HCT116 (cell line): ENCODE data around the gene METTL25. TPM values are rescaled to one million over a fixed set of nuclear protein-coding genes. Genes with fewer than 3 reads are reported as not detected.

Experiments used
- ATAC-seq: fragments of 200-7000 bp; cut with Tn5 transposase; 2 replicates; pipeline ENCODE4 v1.9.1; 2020; ENCODE audit warnings: mild to moderate bottlenecking, moderate library complexity
- BruUV-seq: library from RNA; stranded (reverse); fragments of 400-500 nt; replicated peaks from 2 replicates; lab custom pipeline; 2021; lab: Mats Ljungman, UMichigan
- CTCF ChIA-PET: fragments of 300-600 bp; sonication (Branson Sonifier 250); formaldehyde crosslinking; loops from one replicate; lab custom pipeline; 2021; ENCODE audit warnings: antibody characterized with exemption; lab: Charles Lee
- POLR2A ChIA-PET: fragments of 300-600, 350-600 bp; sonication (Branson Sonifier 250); formaldehyde crosslinking; loops from one replicate; lab custom pipeline; 2021; ENCODE audit warnings: antibody characterized with exemption; lab: Charles Lee
- RAD21 ChIA-PET, 2 experiments: fragments of 300-600 bp; sonication (Branson Sonifier 250); formaldehyde crosslinking; loops; one replicate each; lab custom pipeline; 2023; ENCODE audit warnings: low total read pairs in 2 of 2; ENCODE audit not compliant: uncharacterized antibody in 2 of 2, unreplicated experiment in 2 of 2, low non-redundant PET in 1 of 2; lab: Charles Lee
- DNase-seq: peaks from one replicate; pipeline ENCODE4 v3.0.0-alpha.2; 2010; ENCODE audit warnings: low read depth, low spot score
- H2AFZ ChIP-seq: fragments of 200-600 bp; shearing (Covaris generic), sonication (generic); 2 replicates; pipeline ENCODE4 v1.6.1; 2017; ENCODE audit warnings: low read depth, mixed run types, mixed read lengths, antibody characterized with exemption, low read length; ENCODE audit not compliant: poor library complexity, severe bottlenecking
- H3K27ac ChIP-seq: 2 replicates; pipeline ENCODE4 v1.5.1; 2012; ENCODE audit warnings: low read depth, low read length
- H3K27me3 ChIP-seq: fragments of 200-600 bp; sonication (generic); 2 replicates; pipeline ENCODE4 v1.6.1; 2016; ENCODE audit warnings: mixed run types, low read length, mixed read lengths; ENCODE audit not compliant: insufficient read depth
- H3K36me3 ChIP-seq, 2 experiments: fragments of 200-500 bp in 1 of 2; fragments of 200-600 bp in 1 of 2; sonication (Bioruptor generic) in 1 of 2; sonication (generic) in 1 of 2; 2 replicates each; pipeline versions ENCODE4 v1.5.1 to v1.6.1; 2014 to 2016; ENCODE audit warnings: low read length in 2 of 2, inconsistent platforms in 1 of 2, mixed read lengths in 1 of 2, mixed run types in 1 of 2; ENCODE audit not compliant: insufficient read depth in 2 of 2, control insufficient read depth in 1 of 2
- H3K4me1 ChIP-seq, 2 experiments: fragments of 200-600 bp in 1 of 2; sonication (generic) in 1 of 2; 2 replicates each; pipeline versions ENCODE4 v1.5.1 to v1.6.1; 2012 to 2017; ENCODE audit warnings: low read length in 2 of 2, inconsistent platforms in 1 of 2, mild to moderate bottlenecking in 1 of 2, mixed read lengths in 1 of 2, mixed run types in 1 of 2, moderate library complexity in 1 of 2; ENCODE audit not compliant: insufficient read depth in 2 of 2, control insufficient read depth in 1 of 2
- H3K4me2 ChIP-seq: fragments of 200-600 bp; sonication (generic); 2 replicates; pipeline ENCODE4 v1.6.1; 2017; ENCODE audit warnings: mixed run types, low read length, mixed read lengths
- H3K4me3 ChIP-seq, 2 experiments: fragments of 200-600 bp in 1 of 2; sonication (generic) in 1 of 2; replicated peaks in 1 of 2; 2 replicates each; pipeline ENCODE4 v1.5.1; 2011 to 2016; ENCODE audit warnings: low read length in 2 of 2, control low read depth in 1 of 2, low read depth in 1 of 2, mild to moderate bottlenecking in 1 of 2, mixed read lengths in 1 of 2, mixed run types in 1 of 2
- H3K79me2 ChIP-seq: fragments of 200-600 bp; sonication (generic); 2 replicates; pipeline ENCODE4 v1.6.1; 2017; ENCODE audit warnings: mild to moderate bottlenecking, mixed run types, low read length, moderate library complexity, mixed read lengths; ENCODE audit not compliant: insufficient read depth
- H3K9ac ChIP-seq: fragments of 200-600 bp; sonication (generic); 2 replicates; pipeline ENCODE4 v1.6.1; 2016; ENCODE audit warnings: low read length, mixed read lengths
- H3K9me2 ChIP-seq: fragments of 200-600 bp; sonication (generic), shearing (Covaris generic); 2 replicates; pipeline ENCODE4 v1.6.1; 2017; ENCODE audit warnings: mixed run types, mild to moderate bottlenecking, moderate library complexity; ENCODE audit not compliant: insufficient read depth
- H3K9me3 ChIP-seq, 2 experiments: fragments of 200-500 bp in 1 of 2; fragments of 200-600 bp in 1 of 2; sonication (Bioruptor generic) in 1 of 2; sonication (generic) in 1 of 2; 2 replicates each; pipeline ENCODE4 v1.6.1; 2014 to 2017; ENCODE audit warnings: low read length in 2 of 2, mixed read lengths in 2 of 2, inconsistent platforms in 1 of 2, low read depth in 1 of 2, mild to moderate bottlenecking in 1 of 2, mixed run types in 1 of 2, moderate library complexity in 1 of 2; ENCODE audit not compliant: control insufficient read depth in 1 of 2, insufficient read depth in 1 of 2
- H4K20me1 ChIP-seq: fragments of 200-600 bp; sonication (generic), shearing (Covaris generic); 2 replicates; pipeline ENCODE4 v1.6.1; 2017; ENCODE audit warnings: mixed run types, mild to moderate bottlenecking, moderate library complexity; ENCODE audit not compliant: insufficient read depth
- CBX3 ChIP-seq: IDR thresholded peaks from 2 replicates; pipeline ENCODE4 v1.6.1; 2012; ENCODE audit warnings: low read depth
- EZH2 ChIP-seq: fragments of 200-600 bp; sonication (generic); IDR thresholded peaks from 2 replicates; pipeline ENCODE4 v1.6.1; 2017; ENCODE audit warnings: antibody characterized with exemption, mixed run types
- JUND ChIP-seq: IDR thresholded peaks from 2 replicates; pipeline ENCODE4 v1.6.1; 2012
- POLR2A ChIP-seq: IDR thresholded peaks from 2 replicates; pipeline ENCODE4 v1.7.0; 2011; ENCODE audit warnings: borderline replicate concordance; ENCODE audit not compliant: insufficient read depth, insufficient read length; ENCODE audit errors: extremely low read depth
- RAD21 ChIP-seq: IDR thresholded peaks from 2 replicates; pipeline ENCODE4 v1.6.1; 2012; ENCODE audit warnings: low read depth, mild to moderate bottlenecking
- intact Hi-C: fragments of 100-400 bp; cut with micrococcal nuclease; formaldehyde crosslinking; loops from 2 replicates; pipeline ENCODE4 v1.10.0; 2022
- total RNA-seq: library from RNA; stranded (reverse); gene quantifications from one replicate; pipeline ENCODE4 v1.2.1, GENCODE V29; 2021; ENCODE audit not compliant: unreplicated experiment
- TF ChIP-seq, protein P1 (sequence below): IDR thresholded peaks from 2 replicates; pipeline ENCODE4 v1.6.1; 2012
- TF ChIP-seq, protein P2 (sequence below), 3 experiments: fragments of 200-600 bp in 1 of 3; sonication (generic) in 1 of 3; IDR thresholded peaks in 2 of 3; conservative IDR thresholded peaks in 1 of 3; 2 replicates each; pipeline ENCODE4 v1.5.1; 2012 to 2017; ENCODE audit warnings: low read depth in 2 of 3, low read length in 2 of 3, antibody characterized with exemption in 1 of 3, borderline replicate concordance in 1 of 3, control low read depth in 1 of 3, mild to moderate bottlenecking in 1 of 3, mixed read lengths in 1 of 3, mixed run types in 1 of 3, moderate library complexity in 1 of 3; ENCODE audit not compliant: insufficient read depth in 1 of 3

METTL25 gene
- total RNA-seq, 1 experiment from 2014 or later = 4.4 TPM

DNA sequence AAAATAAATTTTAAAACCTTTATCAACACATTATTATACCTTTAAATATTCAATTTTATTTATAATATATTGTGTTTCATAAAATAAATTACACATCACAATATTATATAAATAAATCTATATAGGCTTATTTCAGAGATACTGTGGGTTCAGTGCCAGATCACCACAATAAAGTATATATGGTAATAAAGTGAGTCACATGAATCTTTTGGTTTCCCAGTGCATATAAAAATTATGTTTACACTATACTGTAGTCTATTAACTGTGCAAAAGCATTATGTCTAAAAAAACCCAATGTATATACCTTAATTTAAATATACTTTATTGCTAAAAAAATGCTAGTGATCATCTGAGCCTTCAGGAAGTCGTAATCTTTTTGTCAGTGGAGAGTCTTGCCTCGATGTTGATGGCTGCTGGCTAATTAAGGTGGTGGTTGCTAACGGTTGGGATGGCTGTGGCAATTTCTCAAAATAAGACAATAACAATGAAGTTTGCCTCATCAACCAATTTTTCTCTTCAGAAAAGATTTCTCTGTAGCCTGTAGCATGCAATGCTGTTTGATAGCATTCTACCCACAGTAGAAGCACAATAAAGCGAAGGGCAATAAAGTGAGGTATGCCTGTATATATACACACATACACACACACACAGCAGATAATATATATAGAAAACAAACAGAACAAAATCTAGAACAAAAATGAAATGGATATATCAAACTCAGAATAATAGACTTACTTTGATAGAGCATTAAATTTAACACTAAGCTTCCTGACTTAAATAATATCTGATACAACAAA lies 32.6 kb upstream of the METTL25 start:
- ChIA-PET CTCF (no interaction called here), RAD21 (no interaction called here), POLR2A (no interaction called here)
- Histone ChIP-seq H3K36me3 (no peaks in the 10 kb centered on the region), H2AFZ (peak overlapping the region; percentile 50), H3K9ac (no peak overlapping the region), H3K27me3 (no peaks in the 10 kb centered on the region), H3K9me3 (no peaks in the 10 kb centered on the region), H3K79me2 (no peaks in the 10 kb centered on the region), H3K4me3 (no peak overlapping the region), H3K27ac (no peak overlapping the region), H3K9me2 (no peaks in the 10 kb centered on the region), H3K4me2 (no peak overlapping the region), H3K4me1 (no peaks in the 10 kb centered on the region), H4K20me1 (no peaks in the 10 kb centered on the region)
- DNase-seq (no peak), ATAC-seq (no peak)
- no TSS peak for BruUV-seq
- TF ChIP-seq, protein P1, sequence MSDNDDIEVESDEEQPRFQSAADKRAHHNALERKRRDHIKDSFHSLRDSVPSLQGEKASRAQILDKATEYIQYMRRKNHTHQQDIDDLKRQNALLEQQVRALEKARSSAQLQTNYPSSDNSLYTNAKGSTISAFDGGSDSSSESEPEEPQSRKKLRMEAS = no peak
- TF ChIP-seq EZH2 (no peak), POLR2A (no peak), JUND (no peak), RAD21 (no peak), CBX3 (no peak)
- TF ChIP-seq, protein P2, sequence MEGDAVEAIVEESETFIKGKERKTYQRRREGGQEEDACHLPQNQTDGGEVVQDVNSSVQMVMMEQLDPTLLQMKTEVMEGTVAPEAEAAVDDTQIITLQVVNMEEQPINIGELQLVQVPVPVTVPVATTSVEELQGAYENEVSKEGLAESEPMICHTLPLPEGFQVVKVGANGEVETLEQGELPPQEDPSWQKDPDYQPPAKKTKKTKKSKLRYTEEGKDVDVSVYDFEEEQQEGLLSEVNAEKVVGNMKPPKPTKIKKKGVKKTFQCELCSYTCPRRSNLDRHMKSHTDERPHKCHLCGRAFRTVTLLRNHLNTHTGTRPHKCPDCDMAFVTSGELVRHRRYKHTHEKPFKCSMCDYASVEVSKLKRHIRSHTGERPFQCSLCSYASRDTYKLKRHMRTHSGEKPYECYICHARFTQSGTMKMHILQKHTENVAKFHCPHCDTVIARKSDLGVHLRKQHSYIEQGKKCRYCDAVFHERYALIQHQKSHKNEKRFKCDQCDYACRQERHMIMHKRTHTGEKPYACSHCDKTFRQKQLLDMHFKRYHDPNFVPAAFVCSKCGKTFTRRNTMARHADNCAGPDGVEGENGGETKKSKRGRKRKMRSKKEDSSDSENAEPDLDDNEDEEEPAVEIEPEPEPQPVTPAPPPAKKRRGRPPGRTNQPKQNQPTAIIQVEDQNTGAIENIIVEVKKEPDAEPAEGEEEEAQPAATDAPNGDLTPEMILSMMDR (IDR thresholded peaks at IDR 0.05 in 2 of 3, conservative IDR thresholded peaks at IDR 0.05 in 1 of 3; ENCODE audit: borderline replicate concordance in 1 of 3, insufficient read depth in 1 of 3, low read depth in 2 of 3, low read length in 2 of 3) = no peak
- intact Hi-C loops = no loop called here
